GM12891 (cell line): Measurements from ENCODE around the gene GPR37L1.
"Not testable (repeated sequence)": the region's sequence is repeated elsewhere in the genome, so short reads cannot be mapped to it uniquely, and the experiment has no call there.

Experiments used
- DNase-seq: peaks from one replicate; pipeline ENCODE4 v3.0.0; 2011; ENCODE audit warnings: low spot score; ENCODE audit not compliant: insufficient read length
- FAIRE-seq: peaks from 2 replicates; lab custom pipeline; 2011; peaks lifted over from hg19 to GRCh38; lab: Jason Lieb, UNC
- PAX5 ChIP-seq: IDR thresholded peaks from 2 replicates; pipeline ENCODE4 v1.6.1; 2011; ENCODE audit warnings: low read length, moderate library complexity, mild to moderate bottlenecking; ENCODE audit not compliant: insufficient read depth, severe bottlenecking
- POLR2A ChIP-seq: IDR thresholded peaks from 2 replicates; pipeline ENCODE4 v1.6.1; 2011; ENCODE audit warnings: low read depth, low read length, control low read depth
- POLR2AphosphoS5 ChIP-seq: IDR thresholded peaks from 2 replicates; pipeline ENCODE4 v1.6.1; 2011; ENCODE audit warnings: low read depth, low read length, control low read depth
- POU2F2 ChIP-seq: IDR thresholded peaks from 2 replicates; pipeline ENCODE4 v1.6.1; 2011; ENCODE audit warnings: low read depth, mild to moderate bottlenecking, control low read depth, low read length, moderate library complexity
- SPI1 ChIP-seq: IDR thresholded peaks from 2 replicates; pipeline ENCODE4 v1.6.1; 2011; ENCODE audit warnings: low read depth, low read length, control low read depth
- TAF1 ChIP-seq: IDR thresholded peaks from 2 replicates; pipeline ENCODE4 v1.6.1; 2011; ENCODE audit warnings: low read depth, low read length, control low read depth

The GPR37L1 gene

DNA sequence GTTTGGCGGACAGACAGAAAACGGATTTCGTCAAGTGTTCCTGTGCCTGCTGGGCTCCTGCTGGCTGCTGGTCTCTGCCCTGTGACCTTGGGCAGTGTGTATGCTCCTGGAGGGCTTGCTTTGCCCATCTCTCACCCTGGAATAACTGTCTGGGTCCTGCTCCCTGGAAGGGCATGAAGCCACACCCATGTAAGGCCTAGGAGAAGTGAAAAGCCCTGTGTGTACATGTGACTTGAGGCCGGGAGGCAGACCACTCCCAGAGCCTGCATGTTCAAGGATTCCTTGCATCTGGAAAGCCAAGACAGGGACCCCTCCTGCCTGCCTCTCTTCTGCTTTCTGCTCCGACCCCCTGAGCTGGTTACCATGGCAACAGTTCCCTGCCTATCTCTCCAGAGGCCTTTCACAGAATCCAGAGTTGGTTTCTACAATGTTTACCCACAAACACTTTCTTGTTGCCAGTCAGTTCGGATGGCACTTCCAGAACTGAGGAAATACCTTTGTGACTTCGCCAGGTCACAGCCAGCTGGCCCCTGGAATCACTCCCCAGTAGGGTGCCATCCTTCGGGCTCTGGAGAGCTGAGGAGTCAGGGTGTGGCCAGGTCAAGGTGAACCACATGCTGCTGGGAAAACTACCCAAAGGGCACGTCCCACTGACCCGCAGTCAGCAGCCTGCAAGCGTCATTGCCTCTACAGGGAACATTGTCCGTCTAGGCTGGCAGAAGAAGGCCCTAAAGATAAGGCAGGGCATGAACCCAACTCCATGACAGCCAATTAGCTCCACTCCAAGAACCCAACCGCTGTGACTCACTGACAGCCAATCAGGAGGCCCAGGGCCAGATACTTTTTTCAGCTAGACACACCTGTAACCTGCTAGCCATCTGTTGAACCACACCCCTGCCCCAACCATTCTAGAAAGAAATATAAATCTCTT, 14.7 kb upstream of the GPR37L1 start:
- no peak for FAIRE-seq
- TF ChIP-seq PAX5 (no peak), TAF1 (no peak), POU2F2 (no peak), POLR2A (no peak), POLR2AphosphoS5 (no peak), SPI1 (no peak)
- DNase-seq: no peak

DNA sequence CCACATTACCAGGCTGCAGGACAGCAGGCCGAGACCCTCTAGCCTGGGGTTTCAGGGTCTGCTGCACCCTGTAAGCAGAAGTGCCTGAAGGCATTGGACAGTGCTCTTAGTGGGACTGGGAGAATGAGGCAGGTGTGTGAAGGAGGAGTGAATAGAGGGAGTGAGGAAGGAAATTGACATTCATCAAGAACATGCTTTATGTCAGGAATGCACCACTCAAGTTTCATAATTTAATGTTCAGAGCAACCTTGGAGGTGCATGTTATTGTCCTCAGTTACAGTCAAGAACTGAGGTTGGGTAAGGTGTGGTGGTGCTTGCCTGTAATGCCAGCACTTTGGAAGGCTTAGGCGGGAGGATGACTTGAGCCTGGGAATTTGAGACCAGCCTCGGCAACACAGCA, 11.7 kb upstream of the GPR37L1 start:
- no peak for DNase-seq
- no peak for TF ChIP-seq POLR2A
- no peak for TF ChIP-seq SPI1
- TF ChIP-seq POU2F2: no peak
- TF ChIP-seq PAX5: no peak
- TF ChIP-seq TAF1: no peak
- TF ChIP-seq POLR2AphosphoS5: no peak
- no peak for FAIRE-seq

GRCh38 chr1:202111589-202111988, 11.1 kb upstream of the GPR37L1 start:
- FAIRE-seq, DNase-seq: not testable (repeated sequence)

- no peak for TF ChIP-seq POU2F2
- TF ChIP-seq SPI1: no peak
- no peak for TF ChIP-seq TAF1
- DNase-seq (no peak), FAIRE-seq (no peak)
These were observed 9.6 kb upstream of the GPR37L1 start for GRCh38 chr1:202112859-202113689.

DNA sequence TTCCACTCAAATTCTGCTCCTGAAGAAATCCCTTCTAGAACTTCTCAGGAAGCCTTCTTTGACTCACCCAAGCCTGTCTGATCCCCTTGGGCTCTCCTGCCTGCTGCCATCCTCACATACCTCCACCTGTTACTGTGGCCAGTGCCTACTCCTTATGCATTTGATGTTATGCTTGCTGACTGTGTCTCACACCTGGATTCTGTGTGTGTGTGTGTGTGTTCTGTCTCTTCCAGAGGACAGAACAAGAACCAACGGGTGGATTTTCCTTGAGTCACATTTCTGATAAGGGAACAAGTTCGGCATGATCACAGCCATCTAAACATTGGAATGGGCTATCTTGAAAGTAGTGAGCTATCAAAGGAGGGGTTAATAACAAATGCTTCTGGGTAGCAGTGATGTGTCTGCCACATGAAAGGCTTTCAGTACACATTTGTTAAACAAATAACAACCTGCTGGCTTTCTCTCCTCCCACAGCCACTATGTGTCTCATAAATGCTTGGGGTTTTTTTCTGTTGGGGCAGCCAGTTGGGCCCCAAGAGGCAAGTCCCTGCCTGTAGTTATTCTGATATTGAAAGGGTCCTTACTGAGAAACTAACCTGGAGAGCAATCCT, 8.9 kb upstream of the GPR37L1 start:
- TF ChIP-seq SPI1: no peak
- no peak for TF ChIP-seq TAF1
- TF ChIP-seq POU2F2: no peak
- TF ChIP-seq POLR2AphosphoS5: no peak
- no peak for TF ChIP-seq POLR2A
- no peak for TF ChIP-seq PAX5
- FAIRE-seq (no peak), DNase-seq (no peak)

DNA sequence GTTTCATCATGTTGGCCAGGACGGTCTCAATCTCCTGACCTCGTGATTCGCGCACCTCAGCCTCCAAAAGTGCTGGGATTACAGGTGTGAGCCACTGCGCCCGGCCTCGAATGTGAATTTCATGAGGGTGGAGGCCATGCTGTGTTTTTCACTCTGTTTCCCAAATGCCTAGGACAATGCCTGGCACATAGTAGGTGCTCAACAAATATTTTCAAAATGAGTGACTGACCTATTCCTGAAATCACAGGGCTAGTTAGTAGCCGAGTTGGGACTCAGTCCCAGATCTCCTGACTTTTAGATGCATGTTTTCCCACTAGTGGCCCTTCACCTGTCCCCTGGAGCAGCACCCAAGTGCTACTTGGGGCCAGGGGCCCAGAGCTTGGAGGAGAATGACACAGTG, 6.4 kb upstream of the GPR37L1 start:
- DNase-seq (no peak), FAIRE-seq (no peak)
- no peak for TF ChIP-seq TAF1
- no peak for TF ChIP-seq POLR2A
- TF ChIP-seq PAX5: no peak
- no peak for TF ChIP-seq SPI1
- TF ChIP-seq POU2F2: no peak
- no peak for TF ChIP-seq POLR2AphosphoS5

DNA sequence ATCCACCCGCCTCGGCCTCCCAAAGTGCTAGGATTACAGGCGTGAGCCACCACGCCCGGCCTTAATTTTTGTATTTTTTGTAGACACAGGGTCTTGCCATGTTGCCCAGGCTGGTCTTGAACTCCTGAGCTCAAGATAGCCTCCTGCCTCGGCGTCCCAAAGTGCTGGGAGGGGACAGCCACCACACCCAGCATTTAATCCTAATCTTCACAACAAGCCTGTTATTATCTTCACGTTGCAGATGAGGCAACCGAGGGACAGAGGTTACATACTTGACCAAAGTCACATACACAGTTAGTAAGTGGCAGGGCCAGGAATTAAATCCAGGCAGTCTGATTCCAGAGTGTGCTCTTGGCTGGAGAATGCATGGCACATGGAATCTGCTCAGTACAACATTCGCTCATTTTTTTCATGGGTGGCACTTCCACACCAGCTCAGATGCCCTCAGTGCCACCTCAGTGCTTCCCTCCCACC, 4.8 kb upstream of the GPR37L1 start:
- TF ChIP-seq POU2F2 (no peak), POLR2AphosphoS5 (no peak), PAX5 (no peak), POLR2A (no peak), SPI1 (no peak), TAF1 (no peak)
- FAIRE-seq (no peak), DNase-seq (no peak)

GRCh38 chr1:202121006-202121405, 1.7 kb upstream of the GPR37L1 start:
- DNase-seq (no peak), FAIRE-seq (no peak)
- TF ChIP-seq POU2F2: no peak
- no peak for TF ChIP-seq POLR2A
- no peak for TF ChIP-seq PAX5
- TF ChIP-seq POLR2AphosphoS5: no peak
- TF ChIP-seq SPI1: no peak
- TF ChIP-seq TAF1: no peak

DNA sequence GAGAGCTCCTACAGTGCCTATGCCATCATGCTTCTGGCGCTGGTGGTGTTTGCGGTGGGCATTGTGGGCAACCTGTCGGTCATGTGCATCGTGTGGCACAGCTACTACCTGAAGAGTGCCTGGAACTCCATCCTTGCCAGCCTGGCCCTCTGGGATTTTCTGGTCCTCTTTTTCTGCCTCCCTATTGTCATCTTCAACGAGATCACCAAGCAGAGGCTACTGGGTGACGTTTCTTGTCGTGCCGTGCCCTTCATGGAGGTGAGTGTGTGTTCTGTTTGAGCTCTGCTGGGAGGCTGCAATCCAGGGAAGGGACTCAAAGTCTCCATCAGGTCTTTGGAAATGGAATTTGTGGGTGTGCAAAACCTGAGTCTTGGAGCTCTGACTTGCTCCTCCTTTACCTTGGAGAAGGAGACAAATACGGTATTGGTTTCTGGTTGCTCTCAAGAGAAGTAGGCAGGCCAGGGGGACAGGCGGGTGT, 658 bp downstream of the GPR37L1 start:
- TF ChIP-seq POLR2AphosphoS5: no peak
- TF ChIP-seq TAF1: no peak
- no peak for TF ChIP-seq PAX5
- TF ChIP-seq POLR2A: no peak
- TF ChIP-seq SPI1: no peak
- TF ChIP-seq POU2F2: no peak
- FAIRE-seq (no peak), DNase-seq (no peak)

DNA sequence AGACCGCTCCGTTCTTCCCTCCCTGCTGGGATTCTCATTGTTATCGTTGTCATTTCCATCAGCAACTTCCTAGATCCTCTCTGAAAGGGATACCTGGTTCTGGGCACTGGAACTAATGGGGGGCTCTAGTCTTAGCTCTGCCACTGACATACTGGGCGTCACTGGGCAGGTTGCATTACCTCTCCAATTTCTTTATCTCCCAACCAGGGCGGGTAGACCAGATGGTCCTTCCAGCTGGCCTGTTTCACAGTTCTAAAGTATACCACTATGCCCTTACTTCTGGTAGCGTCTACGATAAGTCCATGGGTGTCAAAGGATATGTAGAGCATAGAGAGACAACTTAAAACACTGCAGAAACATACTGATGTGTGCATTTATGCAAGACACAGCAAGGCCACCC, 1.4 kb downstream of the GPR37L1 start:
- no peak for FAIRE-seq
- no peak for DNase-seq
- TF ChIP-seq TAF1: no peak
- no peak for TF ChIP-seq PAX5
- no peak for TF ChIP-seq POU2F2
- no peak for TF ChIP-seq POLR2A
- TF ChIP-seq SPI1: no peak
- no peak for TF ChIP-seq POLR2AphosphoS5
